ENCODE results near the gene ZYG11A. TPM values are rescaled to one million over a fixed set of nuclear protein-coding genes. Genes with fewer than 3 reads are reported as not detected.
A peak's percentile ranks its signal among the peaks of the same experiment; 100 is the strongest.

ZYG11A gene
- total RNA-seq, 2 donors from 2014 or later = 0.87 to 6.6 TPM

- intact Hi-C loops (cut with DNase I) = loop anchor here (2.0 to 5.0 kb wide), 3 partner anchors 217 to 518 kb away; partner anchors contain the start of genes ORC1 and PRPF38A
- Histone ChIP-seq H3K4me3 (peak overlapping the region in 1 of 2 donors; percentile 64), H3K27ac (peak overlapping the region in 1 of 2 donors; percentile 89), H3K27me3 (replicated peaks; ENCODE audit: insufficient read depth) (no peaks in the 10 kb centered on the region), H3K9me3 (no peaks in the 10 kb centered on the region), H3K36me3 (no peaks in the 10 kb centered on the region), H3K4me1 (replicated peaks) (peaks cover 3% of the 10 kb centered on the region)
- 83% methylated on average over 10 of the region's 10 CpGs for WGBS
- TF ChIP-seq, protein P1, sequence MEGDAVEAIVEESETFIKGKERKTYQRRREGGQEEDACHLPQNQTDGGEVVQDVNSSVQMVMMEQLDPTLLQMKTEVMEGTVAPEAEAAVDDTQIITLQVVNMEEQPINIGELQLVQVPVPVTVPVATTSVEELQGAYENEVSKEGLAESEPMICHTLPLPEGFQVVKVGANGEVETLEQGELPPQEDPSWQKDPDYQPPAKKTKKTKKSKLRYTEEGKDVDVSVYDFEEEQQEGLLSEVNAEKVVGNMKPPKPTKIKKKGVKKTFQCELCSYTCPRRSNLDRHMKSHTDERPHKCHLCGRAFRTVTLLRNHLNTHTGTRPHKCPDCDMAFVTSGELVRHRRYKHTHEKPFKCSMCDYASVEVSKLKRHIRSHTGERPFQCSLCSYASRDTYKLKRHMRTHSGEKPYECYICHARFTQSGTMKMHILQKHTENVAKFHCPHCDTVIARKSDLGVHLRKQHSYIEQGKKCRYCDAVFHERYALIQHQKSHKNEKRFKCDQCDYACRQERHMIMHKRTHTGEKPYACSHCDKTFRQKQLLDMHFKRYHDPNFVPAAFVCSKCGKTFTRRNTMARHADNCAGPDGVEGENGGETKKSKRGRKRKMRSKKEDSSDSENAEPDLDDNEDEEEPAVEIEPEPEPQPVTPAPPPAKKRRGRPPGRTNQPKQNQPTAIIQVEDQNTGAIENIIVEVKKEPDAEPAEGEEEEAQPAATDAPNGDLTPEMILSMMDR (IDR thresholded peaks at IDR 0.05) = no peak
- no peak for TF ChIP-seq POLR2AphosphoS5 (IDR thresholded peaks at IDR 0.05)
- TF ChIP-seq POLR2A (IDR thresholded peaks at IDR 0.05) = no peak
- no peak for DNase-seq (ENCODE audit: low spot score)
Measured at GRCh38 chr1:52919723-52920483, 77.3 kb downstream of the ZYG11A start.

DNA sequence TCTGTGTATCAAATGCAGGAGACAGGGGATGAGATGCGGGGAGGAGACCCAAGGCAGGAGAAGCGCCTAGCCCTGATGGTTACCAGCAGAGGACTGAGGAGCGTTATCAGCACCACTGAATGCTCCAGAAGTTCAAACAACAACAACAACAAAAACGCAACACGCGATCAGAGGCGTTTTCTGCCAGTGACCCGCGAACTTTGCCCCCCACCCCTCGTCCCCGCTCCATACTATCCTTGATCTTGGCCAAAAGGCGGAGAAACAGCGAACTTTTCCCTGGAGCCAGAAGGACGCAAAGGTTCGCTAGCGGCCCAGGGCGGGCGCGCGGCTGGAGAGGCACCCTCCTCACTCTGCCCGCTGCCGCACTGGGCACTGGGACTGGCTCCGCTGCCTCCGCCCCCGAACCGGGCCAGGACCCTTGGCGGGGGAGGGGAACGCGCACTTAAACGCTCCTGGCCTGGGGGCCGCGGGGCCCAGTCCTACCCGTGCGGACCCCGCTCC lies 78.3 kb downstream of the ZYG11A start:
- TF ChIP-seq, protein P1 (IDR thresholded peaks at IDR 0.05) = no peak
- TF ChIP-seq POLR2A (IDR thresholded peaks at IDR 0.05) (no peak), POLR2AphosphoS5 (IDR thresholded peaks at IDR 0.05) (no peak)
- Histone ChIP-seq H3K36me3 (no peaks in the 10 kb centered on the region), H3K4me3 (peak overlapping the region; percentile 64 to 85), H3K27ac (peak overlapping the region; percentile 89 to 97), H3K4me1 (replicated peaks) (no peaks in the 10 kb centered on the region), H3K27me3 (replicated peaks; ENCODE audit: insufficient read depth) (no peaks in the 10 kb centered on the region), H3K9me3 (no peaks in the 10 kb centered on the region)
- peak; percentile 42 for DNase-seq (ENCODE audit: low spot score)
- intact Hi-C loops (cut with DNase I) = loop anchor here (2.0 to 5.0 kb wide), 2 partner anchors 218 to 261 kb away; no protein-coding TSS in a partner anchor
- WGBS = 8% methylated on average over 35 of the region's 35 CpGs

- TF ChIP-seq, protein P1 (IDR thresholded peaks at IDR 0.05) = no peak
- TF ChIP-seq POLR2AphosphoS5 (IDR thresholded peaks at IDR 0.05) (no peak), POLR2A (IDR thresholded peaks at IDR 0.05) (no peak)
- no peak overlapping the region for H3K4me3 ChIP-seq
- no peak for DNase-seq (ENCODE audit: low spot score)
- no peaks in the 10 kb centered on the region for H3K9me3 ChIP-seq
- intact Hi-C loops (cut with DNase I) = no loop called here
- WGBS = 43% methylated on average over 5 of the region's 5 CpGs
- no peaks in the 10 kb centered on the region for H3K36me3 ChIP-seq
- no peak overlapping the region for H3K27ac ChIP-seq
- H3K27me3 ChIP-seq (replicated peaks; ENCODE audit: insufficient read depth) = no peaks in the 10 kb centered on the region
- no peaks in the 10 kb centered on the region for H3K4me1 ChIP-seq (replicated peaks)
Measured at GRCh38 chr1:52925571-52926005, 83.0 kb downstream of the ZYG11A start.

GRCh38 chr1:52926864-52927211 lies 84.3 kb downstream of the ZYG11A start:
- intact Hi-C loops (cut with DNase I) = no loop called here
- WGBS = 18% methylated on average over 12 of the region's 12 CpGs
- H3K4me1 ChIP-seq (replicated peaks) = no peaks in the 10 kb centered on the region

More at GRCh38 chr1:52926864-52927211, 84.3 kb downstream of the ZYG11A start:
- Histone ChIP-seq H3K4me3 (peak overlapping the region; percentile 64 to 72), H3K36me3 (no peaks in the 10 kb centered on the region), H3K9me3 (no peaks in the 10 kb centered on the region), H3K27ac (peak overlapping the region; percentile 81 to 83), H3K27me3 (replicated peaks; ENCODE audit: insufficient read depth) (no peaks in the 10 kb centered on the region)
- TF ChIP-seq POLR2AphosphoS5 (IDR thresholded peaks at IDR 0.05) (no peak), POLR2A (IDR thresholded peaks at IDR 0.05) (no peak)
- TF ChIP-seq, protein P1 (IDR thresholded peaks at IDR 0.05) = no peak
- no peak for DNase-seq (ENCODE audit: low spot score)

All from prostate gland (tissue), 2 donors.